NCI-H2196 (cell line): ENCODE measurements around the gene RXRG.

Experiments
- DNase-seq: peaks from one replicate; lab custom pipeline; 2025; ENCODE audit not compliant: unreplicated experiment; lab: John Stamatoyannopoulos, UW

RXRG gene

GRCh38 chr1:165411396-165411795 lies 33.5 kb downstream of the RXRG start:
- no peak for DNase-seq

- DNase-seq: no peak
Measured at GRCh38 chr1:165409657-165410358, 35.1 kb downstream of the RXRG start.

- peak; percentile 41 for DNase-seq
Measured at GRCh38 chr1:165408518-165408917, 36.4 kb downstream of the RXRG start.

GRCh38 chr1:165407398-165407797 lies 37.5 kb downstream of the RXRG start:
- no peak for DNase-seq

- DNase-seq: peak; percentile 60
Measured at GRCh38 chr1:165403835-165404482, 41.0 kb downstream of the RXRG start.

GRCh38 chr1:165402517-165403111 lies 42.3 kb downstream of the RXRG start:
- DNase-seq: no peak

- DNase-seq: no peak
Measured at GRCh38 chr1:165397944-165398343, 47.0 kb downstream of the RXRG start.

- DNase-seq: no peak
Measured at GRCh38 chr1:165395901-165396300, 49.0 kb downstream of the RXRG start.

GRCh38 chr1:165395478-165395877 lies 49.4 kb downstream of the RXRG start:
- DNase-seq: peak; percentile 63

- DNase-seq: peak; percentile 78
Measured at GRCh38 chr1:165392634-165393571, 52.0 kb downstream of the RXRG start.

- DNase-seq: no peak
Measured at GRCh38 chr1:165389609-165390008, 55.3 kb downstream of the RXRG start.

- no peak for DNase-seq
Measured at GRCh38 chr1:165387961-165388360, 57.0 kb downstream of the RXRG start.

- DNase-seq: no peak
Measured at GRCh38 chr1:165387505-165387904, 57.4 kb downstream of the RXRG start.

- DNase-seq: no peak
Measured at GRCh38 chr1:165383599-165384405, 61.1 kb downstream of the RXRG start.

GRCh38 chr1:165383067-165383466 lies 61.9 kb downstream of the RXRG start:
- DNase-seq: no peak

GRCh38 chr1:165381745-165382505 lies 63.0 kb downstream of the RXRG start:
- DNase-seq: no peak

GRCh38 chr1:165376811-165377311 lies 68.1 kb downstream of the RXRG start:
- no peak for DNase-seq

GRCh38 chr1:165376041-165376810 lies 68.7 kb downstream of the RXRG start:
- peak; percentile 95 for DNase-seq

GRCh38 chr1:165375623-165376022 lies 69.3 kb downstream of the RXRG start:
- peak; percentile 36 for DNase-seq
